Jurkat, Clone E6-1 (cell line): Measurements from ENCODE around the gene DMP1.
"Not testable (repeated sequence)": the region's sequence is repeated elsewhere in the genome, so short reads cannot be mapped to it uniquely, and the experiment has no call there.

Experiments
- DNase-seq: peaks from one replicate; pipeline ENCODE4 v3.0.0-alpha.2; 2011; ENCODE audit warnings: low read depth, low spot score
- H3K4me3 ChIP-seq: 2 replicates; pipeline ENCODE4 v1.5.1; 2011; ENCODE audit warnings: mild to moderate bottlenecking, low read length, control low read depth, moderate library complexity

Gene DMP1

GRCh38 chr4:87679449-87680169 is 29.5 kb downstream of the DMP1 start:
- H3K4me3 ChIP-seq: no peak overlapping the region
- DNase-seq: no peak

GRCh38 chr4:87680271-87680670 is 30.2 kb downstream of the DMP1 start:
- DNase-seq: no peak
- H3K4me3 ChIP-seq: no peak overlapping the region

GRCh38 chr4:87688316-87688715 is 38.2 kb downstream of the DMP1 start:
- DNase-seq: no peak
- H3K4me3 ChIP-seq: no peak overlapping the region

GRCh38 chr4:87690947-87691346 is 40.9 kb downstream of the DMP1 start:
- DNase-seq, H3K4me3 ChIP-seq: not testable (repeated sequence)

GRCh38 chr4:87692060-87692459 is 42.0 kb downstream of the DMP1 start:
- not testable (repeated sequence) for H3K4me3 ChIP-seq, DNase-seq

- no peak for DNase-seq
- H3K4me3 ChIP-seq: no peak overlapping the region
These were observed 47.2 kb downstream of the DMP1 start for GRCh38 chr4:87697272-87697671.

GRCh38 chr4:87697945-87698344 is 47.9 kb downstream of the DMP1 start:
- no peak overlapping the region for H3K4me3 ChIP-seq
- DNase-seq: no peak

GRCh38 chr4:87698394-87698793 is 48.3 kb downstream of the DMP1 start:
- no peak overlapping the region for H3K4me3 ChIP-seq
- no peak for DNase-seq

GRCh38 chr4:87704001-87704400 is 53.9 kb downstream of the DMP1 start:
- no peak overlapping the region for H3K4me3 ChIP-seq
- no peak for DNase-seq

GRCh38 chr4:87707279-87707918 is 57.3 kb downstream of the DMP1 start:
- no peak for DNase-seq
- no peak overlapping the region for H3K4me3 ChIP-seq
